Stimulated activated CD4-positive, alpha-beta T cell treated with anti-CD3 and anti-CD28 coated beads, TNF-alpha, amount 100 ng/mL, for 48 hours (primary cell): Measurements from ENCODE around the gene PRR35.

Experiments
- DNase-seq, 3 donors: peaks; one replicate each; pipeline ENCODE4 v3.0.0-alpha.2; 2020; ENCODE audit warnings: low read depth in 3 of 3

The PRR35 gene

DNA sequence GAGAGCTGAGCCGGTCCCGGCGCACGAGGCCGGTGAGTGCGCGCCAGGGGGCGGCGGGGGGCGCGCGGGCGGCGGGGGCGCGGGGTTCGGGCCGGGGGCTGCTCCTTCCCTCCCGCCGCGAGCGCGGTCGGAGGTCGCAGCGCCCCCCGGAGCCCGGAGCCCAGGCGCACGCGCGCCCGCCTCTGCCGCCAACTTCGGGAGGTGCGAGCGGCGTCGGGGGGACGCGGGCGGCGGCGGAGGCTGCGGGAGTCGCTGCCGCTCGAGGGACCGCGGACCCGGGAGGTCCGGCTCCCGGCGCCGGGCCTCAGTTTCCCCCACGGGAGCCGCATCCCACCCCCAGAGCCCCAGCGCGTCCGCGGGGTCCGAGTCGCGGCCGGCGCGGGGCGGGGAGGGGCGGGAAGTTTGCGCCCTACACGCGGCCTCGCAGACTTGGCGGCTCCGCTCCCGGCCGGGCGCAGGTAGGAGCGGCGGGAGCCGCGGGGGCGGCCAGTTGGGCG lies at the start of gene PRR35:
Gene PRR35 (plus strand): TSS at position 191 of the 497 bp plus-strand sequence. CDS start 2,901 bp downstream, outside the sequence.
- no peak for DNase-seq

DNA sequence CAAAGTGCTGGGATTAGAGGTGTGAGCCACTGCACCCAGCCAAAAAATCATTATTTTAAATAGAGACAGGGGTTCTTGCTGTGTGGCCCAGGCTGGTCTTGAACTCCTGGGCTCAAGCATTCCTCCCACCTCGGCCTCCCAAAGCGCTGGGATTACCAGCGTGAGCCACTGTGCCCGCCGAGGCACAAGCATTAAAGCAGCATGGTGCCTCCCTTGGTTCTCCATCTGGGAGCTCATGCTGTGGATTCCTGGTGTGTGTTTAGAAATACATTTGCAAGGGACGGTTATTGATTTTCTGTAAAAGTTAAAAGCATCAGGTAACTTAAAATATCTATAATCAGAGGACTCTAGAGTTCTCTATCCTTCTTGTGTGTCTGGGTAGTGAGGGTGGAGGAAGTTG lies 47.4 kb upstream of the PRR35 start:
- no peak for DNase-seq

DNA sequence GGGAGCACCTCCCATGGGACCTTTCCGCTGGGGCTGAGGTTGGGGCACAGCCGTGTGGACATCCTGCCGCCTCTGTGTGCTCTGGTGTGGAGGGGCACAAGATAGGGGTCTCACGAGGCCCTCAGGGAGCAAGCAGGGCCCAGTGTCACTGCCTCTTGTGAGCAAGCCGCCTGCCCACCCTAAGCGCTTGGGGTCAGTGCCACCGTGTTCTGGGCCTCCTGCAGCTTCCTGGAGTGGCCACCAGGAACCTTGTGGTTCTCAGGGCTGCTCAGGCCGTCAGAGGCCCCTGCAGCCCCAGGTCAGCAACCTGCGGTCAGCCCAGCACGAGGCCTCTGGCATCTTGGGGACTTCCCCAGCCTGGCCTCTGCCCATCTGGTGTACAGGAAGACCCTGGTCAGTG lies 46.2 kb upstream of the PRR35 start:
- no peak for DNase-seq

DNA sequence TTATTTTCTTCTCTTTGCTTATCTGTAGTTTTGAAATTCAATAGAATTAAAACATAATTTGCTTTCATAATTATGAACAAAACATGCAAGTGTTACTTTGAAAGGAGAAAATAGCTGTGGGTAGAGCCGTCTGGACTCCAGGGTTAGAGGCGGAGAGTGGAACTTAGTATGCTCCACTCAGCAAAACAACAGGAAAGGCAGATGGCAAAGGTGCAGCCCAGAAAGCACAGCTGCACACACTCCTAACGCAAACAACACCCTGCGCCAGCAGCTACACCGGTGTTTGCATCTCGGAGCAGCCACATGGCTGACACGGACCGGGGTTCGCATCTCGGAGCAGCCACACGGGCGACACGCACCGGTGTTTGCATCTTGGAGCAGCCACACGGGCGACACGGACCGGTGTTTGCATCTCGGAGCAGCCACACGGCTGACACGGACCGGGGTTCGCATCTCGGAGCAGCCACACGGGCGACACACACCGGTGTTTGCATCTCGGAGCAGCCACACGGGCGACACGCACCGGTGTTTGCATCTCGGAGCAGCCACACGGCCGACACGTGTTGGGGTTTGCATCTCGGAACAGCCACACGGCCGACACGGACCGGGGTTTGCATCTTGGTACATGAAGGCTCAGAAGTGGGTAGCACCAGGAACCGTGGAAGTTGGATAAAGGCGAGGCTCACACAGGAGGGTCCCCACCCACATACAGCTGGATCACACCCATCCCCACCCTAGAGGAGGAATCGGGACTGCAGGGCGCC lies 44.8 kb upstream of the PRR35 start:
- no peak for DNase-seq

DNA sequence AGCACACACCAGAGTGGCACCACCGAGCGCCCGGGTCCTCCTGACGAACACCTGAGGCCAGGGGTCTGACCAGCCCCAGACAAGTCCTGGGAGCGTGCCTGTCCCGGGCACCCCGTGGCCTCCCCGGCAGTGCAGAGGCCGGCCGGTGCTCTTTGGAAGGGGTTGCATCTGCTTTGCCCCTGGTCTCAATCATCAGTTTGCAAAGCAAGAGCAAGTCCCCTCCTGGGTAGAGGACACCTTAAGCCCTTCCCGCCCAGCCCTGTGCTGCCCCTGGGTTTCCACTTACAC lies 44.3 kb upstream of the PRR35 start:
- no peak for DNase-seq

DNA sequence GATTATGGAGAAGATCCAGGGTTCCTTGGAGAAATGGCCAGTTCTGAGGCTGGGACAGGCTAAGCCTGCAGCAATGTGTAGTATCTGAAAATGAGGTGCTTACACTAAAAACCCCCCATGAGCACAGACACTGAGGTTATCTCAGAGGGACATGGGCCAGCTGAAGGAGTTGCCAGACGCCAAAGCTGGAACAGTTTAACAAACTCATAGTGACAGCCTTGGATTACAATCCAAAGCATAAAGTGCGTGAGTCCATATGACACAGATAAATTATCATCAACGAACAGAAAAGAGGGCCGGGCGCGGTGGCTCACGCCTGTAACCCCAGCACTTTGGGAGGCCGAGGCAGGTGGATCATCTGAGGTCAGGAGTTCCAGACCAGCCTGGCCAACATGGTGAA lies 43.9 kb upstream of the PRR35 start:
- no peak for DNase-seq

DNA sequence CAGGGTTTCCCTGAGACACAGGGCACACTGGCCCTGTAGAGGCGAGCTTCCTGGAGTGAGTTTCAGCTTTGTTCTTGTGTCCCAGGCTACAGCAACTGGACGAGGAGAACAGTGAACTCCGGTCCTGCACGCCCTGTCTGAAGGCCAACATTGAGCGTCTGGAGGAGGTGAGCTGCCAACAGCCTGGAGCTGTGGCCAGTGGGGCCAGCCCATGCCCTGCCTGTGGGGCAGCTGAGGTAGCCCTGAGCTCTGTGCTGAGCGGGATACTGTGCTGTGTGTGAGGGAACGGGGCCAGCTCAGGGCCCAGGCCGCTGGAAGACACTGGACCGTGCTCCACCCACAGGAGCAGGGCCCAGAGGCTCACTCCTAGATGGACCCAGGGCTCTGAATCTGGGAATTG lies 41.3 kb upstream of the PRR35 start:
- no peak for DNase-seq

DNA sequence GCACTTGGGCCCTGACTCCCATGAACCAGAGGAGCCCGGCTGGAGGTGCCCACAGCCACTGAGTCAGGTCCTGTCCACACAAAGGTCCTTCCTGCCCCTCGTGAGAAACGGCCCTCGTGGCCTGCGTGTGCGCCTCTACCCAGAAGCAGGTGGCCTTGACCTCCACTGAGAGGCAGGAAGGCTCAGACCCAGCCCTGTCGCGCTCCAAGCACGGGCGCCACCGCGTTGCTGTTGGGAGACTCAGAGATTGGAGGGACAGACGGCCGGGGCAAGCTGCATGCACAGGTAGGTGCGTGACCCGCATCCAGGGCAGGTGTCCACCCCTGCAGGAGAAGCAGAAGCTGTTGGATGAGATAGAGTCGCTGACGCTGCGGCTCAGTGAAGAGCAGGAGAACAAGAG lies 40.8 kb upstream of the PRR35 start:
- no peak for DNase-seq

DNA sequence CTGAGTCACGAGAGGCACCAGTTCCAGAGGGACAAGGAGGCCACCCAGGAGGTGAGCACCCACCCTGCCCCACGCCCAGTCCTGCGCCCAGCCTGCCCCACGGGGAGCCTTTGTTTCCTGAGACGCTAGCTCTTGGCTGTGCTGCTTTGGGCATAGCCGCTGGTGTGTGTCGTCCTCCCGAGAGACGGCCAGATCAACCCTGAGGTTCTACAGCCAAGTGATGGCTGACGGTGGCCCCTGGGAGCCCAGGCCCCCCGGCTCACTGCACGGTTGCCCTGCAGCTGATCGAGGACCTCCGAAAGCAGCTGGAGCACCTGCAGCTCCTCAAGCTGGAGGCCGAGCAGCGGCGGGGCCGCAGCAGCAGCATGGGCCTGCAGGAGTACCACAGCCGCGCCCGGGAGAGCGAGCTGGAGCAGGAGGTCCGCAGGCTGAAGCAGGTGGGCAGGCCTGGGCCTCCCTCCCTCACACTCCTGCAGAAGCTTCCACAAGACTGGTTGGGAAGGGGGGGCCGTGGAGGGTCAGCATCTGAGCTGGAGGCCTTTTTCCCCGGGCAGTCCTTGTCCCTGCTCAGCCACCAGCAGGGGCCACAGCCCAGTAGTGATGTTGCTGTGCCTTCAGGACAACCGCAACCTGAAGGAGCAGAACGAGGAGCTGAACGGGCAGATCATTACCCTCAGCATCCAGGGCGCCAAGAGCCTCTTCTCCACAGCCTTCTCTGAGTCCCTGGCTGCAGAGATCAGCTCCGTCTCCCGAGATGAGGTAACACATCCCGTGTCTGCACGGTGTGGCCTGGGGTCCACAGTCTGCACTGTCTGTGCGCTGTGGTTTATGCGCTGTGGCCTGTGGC lies 40.1 kb upstream of the PRR35 start:
- no peak for DNase-seq

DNA sequence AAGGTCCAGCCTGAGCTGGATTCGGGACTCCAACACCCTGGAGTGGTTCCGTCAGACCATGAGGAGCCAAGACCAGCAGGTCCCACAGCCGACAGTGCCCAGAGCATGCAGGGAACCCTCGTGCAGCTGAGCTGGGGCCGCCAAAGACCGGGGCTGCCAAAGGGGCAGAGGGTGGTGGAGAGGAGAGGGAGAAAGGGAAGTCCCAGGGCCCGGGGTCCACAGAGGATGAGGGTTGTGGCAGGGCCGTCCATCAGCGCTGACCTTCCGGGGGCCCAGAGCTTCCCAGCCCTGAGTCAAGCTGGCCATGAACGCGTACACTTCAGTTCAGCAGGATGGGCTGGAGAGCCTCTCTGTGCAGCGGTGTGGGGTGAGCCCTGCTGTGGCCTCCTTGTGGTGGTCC lies 39.3 kb upstream of the PRR35 start:
- no peak for DNase-seq

DNA sequence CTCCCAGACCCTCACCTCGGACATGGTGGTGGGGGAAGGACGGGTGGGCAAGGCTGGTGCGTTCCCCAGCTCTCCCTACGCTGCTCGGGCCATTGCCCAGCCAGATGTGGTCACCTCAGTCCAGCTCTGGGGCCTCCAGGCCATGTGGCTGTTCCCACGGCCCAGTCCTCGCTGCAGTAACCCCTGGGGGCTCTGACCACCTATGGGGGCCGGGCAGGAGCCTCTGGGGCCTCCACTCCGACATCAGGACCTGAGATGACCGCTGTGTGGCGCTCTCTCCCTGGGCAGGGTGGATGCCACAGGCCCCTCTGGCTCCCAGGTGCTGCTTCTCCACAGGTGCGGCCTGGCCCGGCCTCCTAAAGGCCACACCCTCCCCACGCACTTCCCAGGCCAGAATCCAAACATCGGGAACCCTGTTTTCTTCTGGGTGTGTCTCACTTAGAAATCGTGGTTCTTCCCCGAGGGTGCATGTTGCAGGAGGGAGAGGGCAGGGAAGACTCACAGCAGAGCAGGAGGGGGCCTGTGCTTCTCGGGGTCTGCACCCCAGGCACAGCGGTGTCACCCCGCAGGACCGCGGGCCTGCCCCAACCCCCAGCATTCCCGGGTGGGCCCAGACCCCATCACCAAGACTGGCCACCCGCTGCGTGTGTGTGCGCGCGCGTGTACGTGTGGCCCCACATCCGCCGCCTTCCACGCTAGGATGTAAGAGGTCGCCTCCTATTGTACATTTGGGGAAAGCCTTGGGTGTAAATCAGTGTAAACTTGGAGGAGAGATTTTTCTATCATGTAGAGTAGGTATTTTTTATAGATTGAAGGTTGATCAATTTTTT lies 38.6 kb upstream of the PRR35 start:
- no peak for DNase-seq

DNA sequence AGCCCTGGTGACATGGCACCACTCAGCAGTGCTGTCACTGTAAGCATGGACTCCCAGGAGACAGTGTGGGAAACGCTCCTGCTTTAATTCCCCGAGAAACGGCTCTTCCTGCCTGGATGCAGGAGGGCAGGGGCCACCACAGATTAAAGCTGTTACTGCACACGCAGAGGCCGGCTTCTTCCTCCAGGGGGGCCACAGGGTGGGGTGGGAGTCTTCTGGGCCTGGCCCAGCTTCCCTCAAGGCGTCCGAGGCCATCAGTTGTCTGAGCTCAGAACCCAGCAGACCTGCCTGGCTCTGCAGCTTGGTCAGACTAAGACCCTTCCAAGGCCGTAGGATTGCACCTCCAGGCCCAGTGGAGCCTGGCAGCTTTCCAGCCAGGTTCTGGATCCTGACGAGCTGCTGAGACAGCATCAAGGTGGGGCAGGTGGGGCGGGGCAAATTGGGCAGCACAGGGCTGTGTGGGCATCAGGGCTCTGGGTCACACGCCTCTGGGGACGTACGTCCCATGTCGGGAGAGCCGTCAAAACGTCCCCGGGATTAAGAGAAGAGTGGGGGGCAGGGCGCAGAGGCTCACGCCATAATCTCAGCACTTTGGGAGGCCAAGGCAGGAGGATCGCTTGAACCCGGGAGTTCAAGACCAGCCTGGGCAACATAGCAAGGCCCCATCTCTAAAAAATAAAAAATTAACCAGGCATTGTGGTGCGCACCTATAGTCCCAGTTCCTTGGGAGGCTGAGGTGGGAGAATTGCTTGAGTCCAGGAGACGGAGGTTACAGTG lies 37.7 kb upstream of the PRR35 start:
- no peak for DNase-seq

DNA sequence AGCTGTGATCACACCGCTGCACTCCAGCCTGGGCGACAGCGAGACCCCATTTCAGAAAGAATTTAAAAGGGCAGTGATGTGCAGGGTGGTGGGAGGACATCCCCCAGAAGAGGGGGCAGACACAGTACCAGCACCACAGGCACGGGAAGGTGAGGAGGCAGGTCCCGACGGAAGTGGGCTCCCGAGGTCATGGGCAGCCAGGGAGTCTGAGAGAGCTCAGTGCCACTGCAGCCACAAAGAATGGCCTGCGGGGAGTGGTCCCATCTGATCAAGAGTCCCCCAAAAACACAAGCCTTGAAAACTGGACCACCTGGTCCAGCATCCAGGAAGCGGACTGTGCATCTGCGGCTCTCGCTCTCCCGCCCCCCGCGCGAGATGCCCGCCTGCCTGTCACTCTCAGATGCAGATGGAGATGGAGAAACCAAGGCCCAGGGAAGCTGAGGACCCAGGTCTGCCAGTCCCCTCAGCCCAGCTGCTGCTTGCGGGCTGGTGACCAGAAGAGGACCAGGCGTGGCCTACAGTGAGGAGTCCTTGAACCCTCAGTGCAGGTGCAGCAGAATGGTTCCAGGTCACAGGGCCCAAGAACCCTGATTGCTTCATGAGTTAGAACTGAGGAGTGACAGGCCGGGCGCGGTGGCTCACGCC lies 37.0 kb upstream of the PRR35 start:
- no peak for DNase-seq

DNA sequence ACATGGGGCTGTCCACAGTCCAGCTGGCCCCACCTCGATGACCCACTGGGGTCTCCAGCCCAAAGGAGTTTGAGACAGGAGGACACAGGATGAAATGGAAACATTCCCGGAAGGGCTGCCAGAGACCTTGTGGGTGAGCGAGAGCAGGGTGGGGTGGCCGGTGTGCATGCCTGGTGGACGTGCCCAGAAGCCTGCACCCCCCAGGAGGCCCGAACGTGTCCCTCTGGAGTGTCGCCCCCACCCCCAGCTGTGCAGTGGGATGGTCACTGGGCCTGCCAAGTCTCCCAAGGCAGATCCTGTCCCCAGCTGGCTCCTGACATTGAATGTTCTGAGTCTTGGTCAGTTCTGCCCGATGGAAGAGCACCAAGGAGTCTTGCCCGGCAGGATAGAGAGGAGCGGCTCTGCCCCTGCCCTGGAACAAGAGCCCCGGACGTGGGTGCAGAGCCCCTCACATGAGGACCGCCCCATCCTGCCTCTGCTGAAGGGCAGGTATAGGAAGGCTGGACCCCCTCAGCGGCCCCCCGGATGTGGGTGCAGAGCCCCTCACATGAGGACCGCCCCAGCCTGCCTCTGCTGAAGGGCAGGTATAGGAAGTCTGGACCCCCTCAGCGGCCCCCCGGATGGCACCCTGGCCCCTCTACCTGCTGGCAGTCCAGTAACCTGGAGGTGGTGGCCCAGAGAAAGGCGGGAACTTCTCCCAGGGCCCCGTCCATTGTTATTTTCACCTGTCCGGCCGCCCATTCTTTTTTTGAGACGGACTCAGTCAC lies 35.7 kb upstream of the PRR35 start:
- no peak for DNase-seq

DNA sequence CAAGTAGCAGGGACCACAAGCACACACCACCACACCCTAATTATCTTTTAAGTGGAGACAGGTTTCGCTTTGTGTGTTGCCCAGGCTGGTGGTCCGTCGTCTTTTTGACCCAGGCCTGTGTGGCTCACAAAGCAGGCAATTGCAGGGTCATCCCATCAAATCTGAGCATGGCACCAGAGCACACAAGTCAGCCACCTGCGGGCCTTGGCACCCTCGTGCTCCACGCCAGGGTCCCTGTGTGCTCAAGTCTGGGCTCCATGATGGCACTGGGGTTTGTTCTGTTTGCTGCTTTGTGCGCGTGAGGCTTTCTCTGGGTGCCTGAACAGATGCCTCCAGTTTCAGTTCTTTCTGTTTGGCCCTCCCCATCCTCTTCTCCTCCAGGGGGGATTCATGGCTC lies 35.1 kb upstream of the PRR35 start:
- peak in 1 of 3 donors; percentile 21 for DNase-seq

DNA sequence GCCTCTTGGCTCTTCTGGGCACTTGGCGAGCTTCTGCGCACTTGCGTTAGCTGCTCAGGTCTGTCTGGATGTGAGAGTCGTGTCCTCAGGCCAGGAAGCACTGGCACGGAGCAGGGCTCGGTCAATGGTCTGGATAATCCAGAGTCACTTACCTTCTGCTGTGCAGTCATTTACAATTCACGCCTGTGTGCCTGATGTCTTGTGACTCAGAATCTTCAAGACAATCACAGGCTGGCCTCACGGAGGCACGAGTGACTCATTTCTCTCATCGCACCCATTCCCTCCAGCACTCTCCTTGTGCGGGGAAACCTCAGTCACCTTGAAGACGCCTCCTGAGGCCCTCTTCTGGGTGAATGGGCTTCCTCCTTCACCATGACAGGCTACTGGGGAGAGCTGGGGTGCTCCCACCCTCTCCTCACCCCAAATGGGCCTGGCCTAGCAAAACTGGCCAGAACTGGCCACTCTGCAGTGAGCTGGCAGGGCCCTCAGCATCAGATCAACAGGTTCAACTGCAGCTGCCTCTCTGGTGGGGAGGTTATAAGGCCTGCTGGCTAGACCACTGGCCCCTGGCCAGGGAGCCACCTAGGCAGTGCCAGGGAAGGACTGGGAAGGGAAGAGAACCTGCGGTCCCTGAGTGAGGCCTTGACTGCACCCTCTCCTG lies 34.5 kb upstream of the PRR35 start:
- peak; percentile 67 to 82 (median 71) for DNase-seq

DNA sequence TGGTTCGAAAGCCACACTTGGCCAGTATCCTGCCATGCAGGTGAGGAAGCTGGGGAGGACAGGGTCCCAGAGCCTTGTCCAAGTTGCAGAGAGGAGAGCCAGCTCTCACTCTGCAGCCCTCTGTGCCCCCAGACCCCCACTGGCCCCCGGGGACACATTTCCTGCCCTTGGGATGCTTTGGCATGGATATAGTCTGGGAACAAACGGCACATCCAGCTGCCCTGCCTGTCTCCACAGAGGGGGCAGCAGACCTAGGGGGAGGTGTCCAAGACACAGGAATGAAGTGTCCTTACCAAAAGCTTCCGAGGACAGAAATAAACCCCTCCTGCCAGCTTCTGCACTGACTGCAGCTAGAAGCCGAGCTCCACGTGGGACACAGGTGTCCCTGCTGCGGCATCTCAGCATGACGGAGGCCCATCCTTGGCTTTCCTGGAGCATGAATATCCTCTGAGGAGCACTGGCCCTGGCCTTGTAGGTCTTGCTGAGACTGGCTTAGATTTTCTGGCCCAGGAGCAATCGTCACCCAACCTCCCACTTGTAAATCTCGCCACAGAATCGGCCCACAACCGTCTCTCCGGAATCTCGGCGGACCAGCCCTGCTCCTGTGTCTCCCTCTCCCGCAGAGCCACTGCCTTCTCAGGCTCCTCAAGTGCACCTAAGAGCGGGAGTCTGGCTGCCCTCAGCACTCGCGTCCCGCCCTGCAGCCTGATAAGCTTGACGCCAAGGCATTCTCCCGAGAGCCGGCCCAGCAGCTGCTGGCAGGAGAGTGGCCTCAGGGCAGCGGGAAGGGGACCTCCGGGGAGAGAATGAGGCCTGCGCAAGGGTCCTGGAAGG lies 33.8 kb upstream of the PRR35 start:
- peak in 1 of 3 donors; percentile 19 for DNase-seq

DNA sequence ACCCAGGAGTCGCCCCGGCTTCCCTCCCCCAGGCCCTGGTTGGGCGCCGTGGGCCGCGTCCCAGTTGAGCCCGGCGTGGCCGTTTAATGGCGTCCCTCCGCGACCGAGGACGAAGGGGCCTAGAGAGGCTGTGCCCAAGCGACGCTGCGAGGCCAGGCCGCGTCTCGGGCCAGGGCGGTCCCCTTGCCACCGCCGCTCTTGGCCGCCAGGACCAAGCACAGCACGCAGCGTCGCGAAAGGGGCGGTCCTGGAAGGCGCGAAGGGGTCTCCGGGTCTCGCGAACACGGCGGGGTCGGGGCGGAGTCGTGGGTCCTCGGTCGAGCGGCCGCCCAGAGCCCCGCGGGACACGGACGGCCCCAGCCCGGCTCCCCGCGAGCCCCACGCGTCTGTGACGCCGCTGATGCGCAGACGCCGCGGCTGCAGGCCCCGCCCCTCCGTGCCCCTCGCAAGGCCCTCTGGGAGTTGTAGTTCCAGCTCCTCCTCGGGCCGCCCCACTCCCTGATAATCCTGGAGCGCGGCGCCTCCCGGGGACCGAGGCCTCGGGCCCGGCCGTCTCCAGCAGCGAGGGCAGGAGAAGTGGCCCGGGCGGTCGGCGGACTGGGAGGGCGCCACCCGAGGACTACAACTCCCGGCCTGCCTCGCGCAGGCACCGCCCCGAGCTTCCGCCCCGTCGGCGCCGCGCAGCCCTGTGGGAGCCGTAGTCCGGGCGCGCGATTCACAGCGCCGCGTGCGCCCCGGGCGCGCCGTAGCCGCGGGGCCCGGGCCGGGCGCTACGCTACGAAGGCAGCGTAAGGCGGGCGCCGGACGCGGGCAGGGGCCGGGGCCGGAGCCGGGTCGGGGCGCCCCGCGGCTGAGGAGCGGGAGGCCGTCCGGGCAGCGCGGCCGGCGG lies 32.9 kb upstream of the PRR35 start, which contains the start of gene CAPN15:
Gene CAPN15 (plus strand): TSS at position 698 of the 889 bp plus-strand sequence. CDS start 19,127 bp downstream, outside the sequence.
- peak; percentile 69 to 79 (median 71) for DNase-seq
